IPS DF 4.7 (cell line): Measurements from ENCODE around the gene TLR10.
"Not testable (repeated sequence)": the region's sequence is repeated elsewhere in the genome, so short reads cannot be mapped to it uniquely, and the experiment has no call there.

Experiments used
- DNase-seq: peaks from one replicate; pipeline ENCODE4 v3.0.0-alpha.2; 2013; ENCODE audit warnings: low spot score; ENCODE audit errors: extremely low read depth

Gene TLR10

GRCh38 chr4:38800961-38801450, 18.2 kb upstream of the TLR10 start:
- DNase-seq = no peak

GRCh38 chr4:38800366-38800765, 17.6 kb upstream of the TLR10 start:
- no peak for DNase-seq

GRCh38 chr4:38795087-38795486, 12.3 kb upstream of the TLR10 start:
- DNase-seq = no peak

GRCh38 chr4:38794051-38794450, 11.3 kb upstream of the TLR10 start:
- DNase-seq = no peak

- DNase-seq = no peak
Observed at GRCh38 chr4:38791010-38791409, 8.2 kb upstream of the TLR10 start.

- no peak for DNase-seq
Observed at GRCh38 chr4:38788317-38788716, 5.5 kb upstream of the TLR10 start.

GRCh38 chr4:38787693-38788092, 4.9 kb upstream of the TLR10 start:
- no peak for DNase-seq

- DNase-seq = no peak
Observed at GRCh38 chr4:38785901-38786402, 3.2 kb upstream of the TLR10 start.

- no peak for DNase-seq
Observed at GRCh38 chr4:38785041-38785790, 2.4 kb upstream of the TLR10 start.

GRCh38 chr4:38784141-38784540, 1.4 kb upstream of the TLR10 start:
- no peak for DNase-seq

GRCh38 chr4:38783109-38783460, 295 bp upstream of the TLR10 start:
- DNase-seq = no peak

- no peak for DNase-seq
Observed at GRCh38 chr4:38781854-38782261, 932 bp downstream of the TLR10 start.

GRCh38 chr4:38780833-38781484, 1.8 kb downstream of the TLR10 start:
- DNase-seq = no peak

- no peak for DNase-seq
Observed at GRCh38 chr4:38779790-38780189, 3.0 kb downstream of the TLR10 start.

- DNase-seq = not testable (repeated sequence)
Observed at GRCh38 chr4:38777925-38778324, 4.9 kb downstream of the TLR10 start.

GRCh38 chr4:38775326-38775725, 7.5 kb downstream of the TLR10 start:
- DNase-seq = no peak

- no peak for DNase-seq
Observed at GRCh38 chr4:38774181-38774955, 8.4 kb downstream of the TLR10 start.

GRCh38 chr4:38770281-38770680, 12.5 kb downstream of the TLR10 start:
- not testable (repeated sequence) for DNase-seq

GRCh38 chr4:38769857-38770256, 12.9 kb downstream of the TLR10 start:
- no peak for DNase-seq

GRCh38 chr4:38769441-38769840, 13.3 kb downstream of the TLR10 start:
- no peak for DNase-seq

GRCh38 chr4:38768968-38769394, 13.8 kb downstream of the TLR10 start:
- DNase-seq = no peak

- not testable (repeated sequence) for DNase-seq
Observed at GRCh38 chr4:38766940-38767339, 15.8 kb downstream of the TLR10 start.
